CD4-positive, alpha-beta T cell (primary cell): ENCODE measurements around the gene NNT. TPM values are rescaled to one million over a fixed set of nuclear protein-coding genes. Genes with fewer than 3 reads are reported as not detected.

Experiments
- ATAC-seq: fragments of 200-7000 bp; cut with Tn5 transposase; one replicate; pipeline ENCODE4 v1.10.0; 2022; ENCODE audit warnings: mild to moderate bottlenecking; ENCODE audit not compliant: poor library complexity
- CTCF ChIA-PET: fragments of 350-600 bp; sonication (Branson Sonifier 250); formaldehyde crosslinking; loops from one replicate; lab custom pipeline; 2021; ENCODE audit warnings: antibody characterized with exemption, inconsistent platforms; lab: Charles Lee
- POLR2A ChIA-PET: fragments of 350-600 bp; sonication (Branson Sonifier 250); formaldehyde crosslinking; loops from one replicate; lab custom pipeline; 2021; ENCODE audit warnings: antibody characterized with exemption, inconsistent platforms; lab: Charles Lee
- DNase-seq, 14 experiments: peaks; one replicate each; pipeline ENCODE4 v3.0.0-alpha.2; 2013 to 2020; ENCODE audit warnings: mixed read lengths in 2 of 14
- H3K27ac ChIP-seq, 2 donors: one replicate each; pipeline versions ENCODE4 v1.5.1 to v1.7.0; 2013; ENCODE audit warnings: low read length in 2 of 2, low read depth in 1 of 2, mild to moderate bottlenecking in 1 of 2
- H3K27me3 ChIP-seq, 2 experiments: 1 replicate in 1 of 2; 2 replicates in 1 of 2; pipeline versions ENCODE4 v1.6.1 to v1.7.0; 2013; ENCODE audit warnings: low read length in 2 of 2, control low read depth in 1 of 2, mild to moderate bottlenecking in 1 of 2, moderate library complexity in 1 of 2; ENCODE audit not compliant: insufficient read depth in 2 of 2, control insufficient read depth in 1 of 2
- H3K36me3 ChIP-seq: one replicate; pipeline ENCODE4 v1.6.1; 2013; ENCODE audit warnings: low read length, control low read depth; ENCODE audit not compliant: insufficient read depth
- H3K4me1 ChIP-seq: one replicate; pipeline ENCODE4 v1.6.1; 2013; ENCODE audit warnings: low read length, control low read depth; ENCODE audit not compliant: insufficient read depth
- H3K4me3 ChIP-seq: one replicate; pipeline ENCODE4 v1.5.1; 2013; ENCODE audit warnings: mild to moderate bottlenecking, low read length, moderate library complexity
- H3K9me3 ChIP-seq, 2 experiments: 1 replicate in 1 of 2; 2 replicates in 1 of 2; pipeline versions ENCODE4 v1.6.1 to v1.7.0; 2013; ENCODE audit warnings: low read length in 2 of 2, mild to moderate bottlenecking in 2 of 2, control low read depth in 1 of 2, moderate library complexity in 1 of 2; ENCODE audit not compliant: control insufficient read depth in 1 of 2, insufficient read depth in 1 of 2
- H3K27ac Mint-ChIP-seq: one replicate; pipeline ENCODE4 v1.8.0; 2020; ENCODE audit warnings: mixed read lengths
- H3K27me3 Mint-ChIP-seq: one replicate; pipeline ENCODE4 v1.8.0; 2021; ENCODE audit warnings: mixed read lengths
- H3K36me3 Mint-ChIP-seq: one replicate; pipeline ENCODE4 v1.8.0; 2021; ENCODE audit warnings: low read depth, mixed read lengths
- H3K4me1 Mint-ChIP-seq: one replicate; pipeline ENCODE4 v1.8.0; 2021; ENCODE audit warnings: low read depth, mixed read lengths
- H3K4me3 Mint-ChIP-seq: one replicate; pipeline ENCODE4 v1.8.0; 2020; ENCODE audit warnings: mild to moderate bottlenecking, mixed read lengths
- H3K9me3 Mint-ChIP-seq: one replicate; pipeline ENCODE4 v1.8.0; 2020; ENCODE audit warnings: mixed read lengths
- intact Hi-C, 2 experiments: fragments of 100-400 bp; cut with DNase I in 1 of 2; cut with micrococcal nuclease in 1 of 2; formaldehyde crosslinking; loops; one replicate each; pipeline versions ENCODE4 v1.15.1 to v1.9.0; 2023 to 2025; cut with DNase I, micrococcal nuclease
- total RNA-seq, 174 experiments: library from RNA in 2 of 174; stranded (reverse) in 2 of 174; gene quantifications; one replicate each; pipeline ENCODE4 v1.2.3 and lab custom pipeline; 2021 to 2026
- TF ChIP-seq, protein P1 (sequence below): fragments of 200-600 bp; IDR thresholded peaks from one replicate; pipeline ENCODE4 v1.8.0; 2022; ENCODE audit warnings: antibody characterized with exemption, mild to moderate bottlenecking

The NNT gene
- total RNA-seq, 2 experiments from 2014 or later = 22.3 to 23.5 TPM

DNA sequence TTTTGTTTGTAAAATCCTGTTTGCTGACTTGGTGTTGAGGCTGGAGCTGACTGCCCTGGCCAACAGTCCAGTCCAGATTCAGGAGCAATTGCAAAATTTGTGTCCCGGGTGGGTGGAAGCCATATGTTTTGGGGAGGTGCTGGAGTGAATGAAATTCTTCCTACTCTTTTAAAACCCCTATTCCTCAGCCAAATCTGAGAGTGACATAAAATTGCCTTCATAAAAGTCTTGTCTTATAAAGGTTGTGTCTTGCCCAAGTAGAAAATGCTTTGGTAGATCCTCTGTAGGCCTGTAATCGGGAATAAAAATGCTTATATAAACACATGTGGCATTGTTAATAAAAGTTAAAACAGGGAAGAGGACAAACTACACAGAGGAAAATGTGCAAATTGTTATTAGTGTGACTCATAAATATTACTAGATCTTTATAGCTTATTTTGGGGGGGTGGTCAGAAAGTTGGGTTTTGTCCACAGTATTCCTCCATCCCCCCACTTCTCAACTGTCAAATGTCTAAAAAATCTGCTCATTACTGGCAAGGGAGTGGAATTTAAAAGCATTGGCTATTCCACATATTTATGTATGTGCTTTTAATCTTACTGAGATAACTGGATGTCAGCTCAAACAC lies 45.6 kb downstream of the NNT start:
- Mint-ChIP-seq H3K36me3 (peaks cover 92% of the 10 kb centered on the region), H3K9me3 (no peaks in the 10 kb centered on the region), H3K4me1 (no peaks in the 10 kb centered on the region), H3K27me3 (no peaks in the 10 kb centered on the region), H3K4me3 (no peak overlapping the region), H3K27ac (no peak overlapping the region)
- no peaks in the 10 kb centered on the region for H3K27me3 ChIP-seq
- TF ChIP-seq, protein P1, sequence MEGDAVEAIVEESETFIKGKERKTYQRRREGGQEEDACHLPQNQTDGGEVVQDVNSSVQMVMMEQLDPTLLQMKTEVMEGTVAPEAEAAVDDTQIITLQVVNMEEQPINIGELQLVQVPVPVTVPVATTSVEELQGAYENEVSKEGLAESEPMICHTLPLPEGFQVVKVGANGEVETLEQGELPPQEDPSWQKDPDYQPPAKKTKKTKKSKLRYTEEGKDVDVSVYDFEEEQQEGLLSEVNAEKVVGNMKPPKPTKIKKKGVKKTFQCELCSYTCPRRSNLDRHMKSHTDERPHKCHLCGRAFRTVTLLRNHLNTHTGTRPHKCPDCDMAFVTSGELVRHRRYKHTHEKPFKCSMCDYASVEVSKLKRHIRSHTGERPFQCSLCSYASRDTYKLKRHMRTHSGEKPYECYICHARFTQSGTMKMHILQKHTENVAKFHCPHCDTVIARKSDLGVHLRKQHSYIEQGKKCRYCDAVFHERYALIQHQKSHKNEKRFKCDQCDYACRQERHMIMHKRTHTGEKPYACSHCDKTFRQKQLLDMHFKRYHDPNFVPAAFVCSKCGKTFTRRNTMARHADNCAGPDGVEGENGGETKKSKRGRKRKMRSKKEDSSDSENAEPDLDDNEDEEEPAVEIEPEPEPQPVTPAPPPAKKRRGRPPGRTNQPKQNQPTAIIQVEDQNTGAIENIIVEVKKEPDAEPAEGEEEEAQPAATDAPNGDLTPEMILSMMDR = no peak
- ChIA-PET POLR2A (no interaction called here), CTCF (interaction anchor here (1.7 kb wide), 1 partner anchor 18 kb away, joined by 7 read pairs; no protein-coding TSS in a partner anchor)
- no peak overlapping the region for H3K27ac ChIP-seq
- H3K4me3 ChIP-seq = no peak overlapping the region
- ATAC-seq = no peak
- no peaks in the 10 kb centered on the region for H3K4me1 ChIP-seq
- intact Hi-C loops = no loop called here
- H3K9me3 ChIP-seq = no peaks in the 10 kb centered on the region
- no peak for DNase-seq
- H3K36me3 ChIP-seq = peaks cover 86% of the 10 kb centered on the region

- DNase-seq (no peak), ATAC-seq (no peak)
- TF ChIP-seq, protein P1 = no peak
- H3K36me3 ChIP-seq = peaks cover 90% of the 10 kb centered on the region
- Mint-ChIP-seq H3K36me3 (peaks cover 90% of the 10 kb centered on the region), H3K9me3 (no peaks in the 10 kb centered on the region), H3K27me3 (no peaks in the 10 kb centered on the region), H3K27ac (no peak overlapping the region), H3K4me1 (no peaks in the 10 kb centered on the region), H3K4me3 (no peak overlapping the region)
- intact Hi-C loops = no loop called here
- ChIA-PET CTCF (interaction anchor here (1.7 kb wide), 1 partner anchor 18 kb away, joined by 7 read pairs; no protein-coding TSS in a partner anchor), POLR2A (no interaction called here)
- H3K27ac ChIP-seq = no peak overlapping the region
- no peaks in the 10 kb centered on the region for H3K27me3 ChIP-seq
- H3K9me3 ChIP-seq = no peaks in the 10 kb centered on the region
- no peak overlapping the region for H3K4me3 ChIP-seq
- H3K4me1 ChIP-seq = no peaks in the 10 kb centered on the region
These were observed 46.3 kb downstream of the NNT start for GRCh38 chr5:43649256-43649655.

DNA sequence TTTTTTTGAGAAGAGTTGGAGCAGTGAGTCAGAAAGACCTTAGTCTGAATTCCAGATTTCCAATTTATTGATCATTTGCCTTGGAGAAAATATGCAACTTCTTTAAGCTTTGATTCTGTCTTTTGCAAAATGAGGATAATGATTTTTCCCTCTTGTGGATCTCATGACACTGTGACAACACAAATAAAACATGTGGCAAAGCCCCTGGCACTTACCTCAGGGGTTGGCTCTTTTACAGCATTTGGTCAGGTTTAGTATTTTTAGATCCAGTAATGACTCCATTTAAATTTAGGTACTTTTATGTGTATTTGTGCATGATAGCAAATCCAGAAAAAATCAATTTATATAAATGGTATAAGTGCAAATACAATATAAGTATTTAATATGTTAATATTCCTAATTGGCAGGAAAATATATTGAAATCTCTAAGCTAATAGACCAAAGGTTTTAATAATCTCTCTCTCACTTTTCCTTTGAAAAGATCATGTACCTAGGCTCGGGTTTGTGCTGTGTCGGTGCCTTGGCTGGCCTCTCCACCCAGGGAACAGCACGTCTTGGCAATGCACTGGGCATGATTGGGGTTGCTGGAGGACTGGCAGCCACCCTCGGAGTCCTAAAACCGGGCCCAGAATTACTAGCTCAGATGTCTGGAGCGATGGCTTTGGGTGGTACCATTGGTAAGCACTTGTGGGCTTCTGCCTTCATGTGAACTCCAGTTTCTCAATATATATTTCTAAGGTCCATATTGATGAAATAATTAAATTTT lies 49.7 kb downstream of the NNT start:
- Histone ChIP-seq H3K27ac (no peak overlapping the region), H3K4me3 (no peak overlapping the region), H3K36me3 (peaks cover 89% of the 10 kb centered on the region), H3K27me3 (no peaks in the 10 kb centered on the region), H3K9me3 (no peaks in the 10 kb centered on the region), H3K4me1 (no peaks in the 10 kb centered on the region)
- CTCF ChIA-PET = no interaction called here
- intact Hi-C loops = no loop called here
- DNase-seq (no peak), ATAC-seq (no peak)
- Mint-ChIP-seq H3K9me3 (no peaks in the 10 kb centered on the region), H3K27me3 (no peaks in the 10 kb centered on the region), H3K4me1 (no peaks in the 10 kb centered on the region), H3K27ac (no peak overlapping the region), H3K4me3 (no peak overlapping the region), H3K36me3 (peaks cover 95% of the 10 kb centered on the region)
- POLR2A ChIA-PET = no interaction called here
- TF ChIP-seq, protein P1 = no peak
